H1 (cell line): ENCODE results near the gene TRPV4. TPM values are rescaled to one million over a fixed set of nuclear protein-coding genes. Genes with fewer than 3 reads are reported as not detected.

ENCODE experiments used
- CTCF ChIA-PET: fragments of 300-600 bp; sonication (Branson Sonifier 250); formaldehyde crosslinking; loops from one replicate; lab custom pipeline; 2021; ENCODE audit not compliant: partially characterized antibody; lab: Charles Lee
- POLR2A ChIA-PET: fragments of 300-600 bp; sonication (Branson Sonifier 250); formaldehyde crosslinking; loops from one replicate; lab custom pipeline; 2021; ENCODE audit warnings: inconsistent platforms; ENCODE audit not compliant: partially characterized antibody; lab: Charles Lee
- DNase-seq, 2 experiments: peaks; one replicate each; pipeline versions ENCODE4 v3.0.0 to v3.0.0-alpha.2; 2010 to 2022; ENCODE audit warnings: low spot score in 2 of 2, low read depth in 1 of 2, mixed read lengths in 1 of 2
- FAIRE-seq: peaks from 2 replicates; lab custom pipeline; 2011; peaks lifted over from hg19 to GRCh38; lab: Jason Lieb, UNC
- H2AFZ ChIP-seq: 2 replicates; pipeline ENCODE4 v1.8.1; 2012; ENCODE audit warnings: low read length, inconsistent platforms
- H2AK5ac ChIP-seq: 2 replicates; pipeline ENCODE4 v1.6.1; 2013; ENCODE audit warnings: low read depth, low read length
- H2BK120ac ChIP-seq: replicated peaks from 2 replicates; pipeline ENCODE3; 2013; ENCODE audit warnings: low read depth, low read length, inconsistent platforms
- H2BK12ac ChIP-seq: 2 replicates; pipeline ENCODE4 v1.6.1; 2013; ENCODE audit warnings: low read depth, low read length
- H2BK15ac ChIP-seq: 2 replicates; pipeline ENCODE4 v1.6.1; 2013; ENCODE audit warnings: low read length
- H2BK20ac ChIP-seq: 2 replicates; pipeline ENCODE4 v1.6.1; 2013; ENCODE audit warnings: low read length
- H2BK5ac ChIP-seq: 2 replicates; pipeline ENCODE4 v1.6.1; 2013; ENCODE audit warnings: low read depth, low read length
- H3K14ac ChIP-seq: 2 replicates; pipeline ENCODE4 v1.6.1; 2013; ENCODE audit warnings: inconsistent platforms; ENCODE audit not compliant: insufficient read length
- H3K18ac ChIP-seq: 2 replicates; pipeline ENCODE4 v1.6.1; 2013; ENCODE audit warnings: low read length; ENCODE audit errors: extremely low read depth
- H3K23ac ChIP-seq: 2 replicates; pipeline ENCODE4 v1.6.1; 2013; ENCODE audit warnings: inconsistent platforms; ENCODE audit not compliant: insufficient read length
- H3K23me2 ChIP-seq: 2 replicates; pipeline ENCODE4 v1.6.1; 2013; ENCODE audit warnings: low read depth, low read length
- H3K27ac ChIP-seq: 2 replicates; pipeline ENCODE4 v1.6.1; 2011; ENCODE audit warnings: low read depth, low read length, inconsistent platforms
- H3K27me3 ChIP-seq, 4 experiments: replicated peaks in 1 of 4; 1 replicate in 1 of 4; 2 replicates in 3 of 4; pipeline versions ENCODE4 v1.6.1 to v1.8.1; 2011 to 2013; ENCODE audit warnings: low read length in 3 of 4, mild to moderate bottlenecking in 3 of 4, inconsistent platforms in 2 of 4, mixed read lengths in 2 of 4, moderate library complexity in 1 of 4; ENCODE audit not compliant: control insufficient read depth in 3 of 4, insufficient read depth in 3 of 4; ENCODE audit errors: extremely low read depth in 1 of 4
- H3K36me3 ChIP-seq, 4 experiments: 2 replicates each; pipeline versions ENCODE4 v1.6.1 to v1.8.1; 2011 to 2013; ENCODE audit warnings: mild to moderate bottlenecking in 4 of 4, low read length in 3 of 4, moderate library complexity in 2 of 4, control low read depth in 1 of 4, inconsistent platforms in 1 of 4; ENCODE audit not compliant: insufficient read depth in 4 of 4, control insufficient read depth in 2 of 4
- H3K4ac ChIP-seq: replicated peaks from 2 replicates; pipeline ENCODE3; 2013; ENCODE audit warnings: low read length, low read depth, mixed read lengths, inconsistent platforms; ENCODE audit not compliant: insufficient read length
- H3K4me1 ChIP-seq, 4 experiments: replicated peaks in 1 of 4; 1 replicate in 1 of 4; 2 replicates in 3 of 4; pipeline versions ENCODE4 v1.6.1 to v1.8.1; 2011 to 2013; ENCODE audit warnings: low read length in 3 of 4, inconsistent platforms in 2 of 4, mixed read lengths in 1 of 4; ENCODE audit not compliant: insufficient read depth in 4 of 4, control insufficient read depth in 3 of 4
- H3K4me2 ChIP-seq, 2 experiments: 2 replicates each; pipeline versions ENCODE4 v1.6.1 to v1.8.1; 2011 to 2013; ENCODE audit warnings: low read depth in 2 of 2, low read length in 2 of 2, control low read depth in 1 of 2, inconsistent platforms in 1 of 2, mild to moderate bottlenecking in 1 of 2; ENCODE audit not compliant: insufficient read depth in 1 of 2
- H3K4me3 ChIP-seq, 4 experiments: fragments of 200-600, 300-600 bp in 1 of 4; sonication (generic), shearing (Covaris generic), sonication (Bioruptor Twin) in 1 of 4; 2 replicates each; pipeline versions ENCODE4 v1.5.1 to v1.8.1; 2011 to 2016; ENCODE audit warnings: low read length in 4 of 4, low read depth in 3 of 4, control low read depth in 2 of 4, inconsistent platforms in 2 of 4, mild to moderate bottlenecking in 2 of 4, mixed read lengths in 1 of 4, moderate library complexity in 1 of 4; ENCODE audit not compliant: insufficient read depth in 2 of 4; ENCODE audit errors: extremely low read depth in 1 of 4
- H3K56ac ChIP-seq: replicated peaks from 2 replicates; pipeline ENCODE3; 2013; ENCODE audit warnings: low read depth, mild to moderate bottlenecking, mixed read lengths, low read length, inconsistent platforms; ENCODE audit not compliant: insufficient read length
- H3K79me1 ChIP-seq: 2 replicates; pipeline ENCODE4 v1.6.1; 2013; ENCODE audit warnings: low read depth, low read length, control low read depth
- H3K79me2 ChIP-seq, 2 experiments: 2 replicates each; pipeline versions ENCODE4 v1.6.1 to v1.8.1; 2012 to 2013; ENCODE audit warnings: low read length in 2 of 2, mild to moderate bottlenecking in 2 of 2, inconsistent platforms in 1 of 2; ENCODE audit not compliant: insufficient read depth in 2 of 2, control insufficient read depth in 1 of 2
- H3K9ac ChIP-seq, 4 experiments: replicated peaks in 1 of 4; 1 replicate in 1 of 4; 2 replicates in 3 of 4; pipeline versions ENCODE4 v1.6.1 to v1.8.1; 2011 to 2013; ENCODE audit warnings: low read depth in 3 of 4, low read length in 3 of 4, control low read depth in 2 of 4, mild to moderate bottlenecking in 2 of 4, moderate library complexity in 2 of 4, inconsistent platforms in 1 of 4; ENCODE audit errors: extremely low read depth in 1 of 4
- H3K9me3 ChIP-seq, 2 experiments: 2 replicates each; pipeline versions ENCODE4 v1.6.1 to v1.8.1; 2012 to 2013; ENCODE audit warnings: mild to moderate bottlenecking in 2 of 2, moderate library complexity in 2 of 2, control low read depth in 1 of 2, inconsistent platforms in 1 of 2, low read depth in 1 of 2, low read length in 1 of 2, mixed read lengths in 1 of 2; ENCODE audit not compliant: insufficient read depth in 2 of 2
- H4K20me1 ChIP-seq, 2 experiments: replicated peaks in 1 of 2; 2 replicates each; pipeline versions ENCODE3 to v1.8.1; 2011 to 2013; ENCODE audit warnings: inconsistent platforms in 2 of 2, low read length in 2 of 2, mild to moderate bottlenecking in 1 of 2; ENCODE audit not compliant: insufficient read depth in 2 of 2, control insufficient read depth in 1 of 2
- H4K5ac ChIP-seq: 2 replicates; pipeline ENCODE4 v1.6.1; 2013; ENCODE audit warnings: low read length, low read depth, mixed read lengths, inconsistent platforms; ENCODE audit not compliant: insufficient read length
- H4K8ac ChIP-seq: 2 replicates; pipeline ENCODE4 v1.8.0; 2013; ENCODE audit warnings: mild to moderate bottlenecking, moderate library complexity, low read length, inconsistent platforms; ENCODE audit not compliant: insufficient read depth; ENCODE audit errors: extremely low read depth
- H4K91ac ChIP-seq: replicated peaks from 2 replicates; pipeline ENCODE3; 2013; ENCODE audit warnings: low read length, mixed read lengths, inconsistent platforms; ENCODE audit not compliant: insufficient read length
- BRCA1 ChIP-seq: IDR thresholded peaks from 2 replicates; pipeline ENCODE4 v1.6.1; 2012; ENCODE audit warnings: low read depth, low read length, improper control_type of control experiment
- CREB1 ChIP-seq: IDR thresholded peaks from 2 replicates; pipeline ENCODE4 v1.6.1; 2012; ENCODE audit warnings: inconsistent platforms
- GTF2F1 ChIP-seq: IDR thresholded peaks from 2 replicates; pipeline ENCODE4 v1.6.1; 2012; ENCODE audit warnings: low read depth, low read length, improper control_type of control experiment, borderline replicate concordance
- KDM4A ChIP-seq: IDR thresholded peaks from one replicate; pipeline ENCODE4 v1.7.1; 2012; ENCODE audit warnings: low read depth, mild to moderate bottlenecking, moderate library complexity, low read length, inconsistent platforms; ENCODE audit not compliant: severe bottlenecking
- RBBP5 ChIP-seq: IDR thresholded peaks from 2 replicates; pipeline ENCODE4 v1.7.1; 2012; ENCODE audit warnings: low read depth, mild to moderate bottlenecking, inconsistent platforms, low read length, moderate library complexity, borderline replicate concordance
- SIRT6 ChIP-seq: IDR thresholded peaks from one replicate; pipeline ENCODE4 v1.7.1; 2012; ENCODE audit warnings: low read length, inconsistent platforms
- TBP ChIP-seq: IDR thresholded peaks from 2 replicates; pipeline ENCODE4 v1.6.1; 2011; ENCODE audit warnings: low read depth, low read length, improper control_type of control experiment
- ZNF274 ChIP-seq: IDR thresholded peaks from 2 replicates; pipeline ENCODE4 v1.7.0; 2012; ENCODE audit warnings: low read length, borderline replicate concordance; ENCODE audit errors: extremely low read depth
- WGBS, 2 experiments: shearing (Covaris generic) in 1 of 2; methylation state at CpG; one replicate each; pipeline versions ENCODE4 v1.1.6 to v1.1.7; 2013 to 2015; ENCODE audit warnings: low lambda C conversion rate in 2 of 2, mixed read lengths in 2 of 2, inconsistent platforms in 1 of 2, low coverage in 1 of 2, missing lambda C conversion rate in 1 of 2; ENCODE audit not compliant: insufficient replicate concordance in 2 of 2, insufficient coverage in 1 of 2, insufficient read length in 1 of 2; ENCODE audit errors: extremely low coverage in 1 of 2, missing lambda C conversion rate in 1 of 2; 5-methylcytosine and 5-hydroxymethylcytosine counted together
- polyA plus RNA-seq, 7 experiments: library from polyadenylated mRNA; depleted of rRNA in 3 of 7; stranded (reverse) in 5 of 7; unstranded in 2 of 7; fragments of >200 nt in 5 of 7; fragments of 200-250 nt in 2 of 7; gene quantifications; 1 replicate in 5 of 7; 2 replicates in 1 of 7; 4 replicates in 1 of 7; pipeline versions ENCODE4 v1.2.1 to v1.2.3, GENCODE V29; 2011 to 2013; ENCODE audit warnings: missing spikeins in 2 of 7, mixed read lengths in 2 of 7
- total RNA-seq: library from RNA; stranded (reverse); fragmentation: NEBNext Ultra II Directional; extraction: Animal tissue kit (Norgen Biotek cat#: 25700); gene quantifications from 2 replicates; pipeline ENCODE4 v1.2.1, GENCODE V29; 2021
- TF ChIP-seq, protein P1 (sequence below), 3 experiments: IDR thresholded peaks; 1 replicate in 2 of 3; 2 replicates in 1 of 3; pipeline versions ENCODE4 v1.5.1 to v1.6.1; 2011; ENCODE audit warnings: low read length in 3 of 3, mild to moderate bottlenecking in 3 of 3, inconsistent platforms in 2 of 3, low read depth in 1 of 3, moderate library complexity in 1 of 3; ENCODE audit not compliant: insufficient read depth in 1 of 3; ENCODE audit errors: control extremely low read depth in 1 of 3

Gene TRPV4
- total and polyA plus RNA-seq, 2 of the 8 experiments (the other 6 are each of a cell fraction or from before 2014, with no cell fraction given): 2.1 to 6.2 TPM

DNA sequence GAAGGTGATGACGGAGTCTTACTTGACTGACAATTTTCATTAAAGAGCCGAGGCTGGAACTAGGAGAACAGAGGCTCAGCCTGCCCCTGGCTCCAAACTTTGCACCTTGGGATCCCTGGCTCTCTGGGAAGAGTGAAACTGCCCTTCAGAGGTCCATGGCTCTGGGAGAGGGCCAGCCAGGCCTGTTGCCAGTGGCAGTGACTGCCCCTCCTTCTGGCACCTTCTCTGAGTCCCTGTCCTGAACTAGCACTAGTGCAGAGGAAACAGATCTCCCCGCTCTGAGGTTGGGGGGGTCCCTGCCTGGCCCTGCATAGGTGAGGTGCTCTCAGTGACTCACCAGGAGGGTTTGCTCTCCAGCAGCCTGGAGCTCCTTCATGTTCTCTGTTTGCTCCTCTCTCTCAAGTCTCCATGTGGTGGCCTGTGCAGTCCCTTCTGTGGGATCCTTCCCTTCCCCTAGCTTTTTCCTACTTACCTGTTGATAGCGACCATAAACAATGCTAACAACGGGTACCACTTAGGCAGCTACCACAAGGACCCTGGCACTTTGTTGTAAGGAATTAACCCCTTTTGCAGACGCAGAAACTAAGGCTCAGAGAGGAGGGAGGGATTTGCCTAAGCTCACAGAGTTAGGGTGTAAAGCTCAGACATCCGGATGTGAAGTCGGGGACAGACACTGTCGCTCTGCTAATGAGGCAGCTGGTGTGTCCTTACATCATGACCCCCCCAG, 97.2 kb downstream of the TRPV4 start:
- no peak overlapping the region for H3K23ac ChIP-seq
- TF ChIP-seq GTF2F1: no peak
- TF ChIP-seq ZNF274: no peak
- no peak for TF ChIP-seq TBP
- TF ChIP-seq KDM4A: no peak
- no peak for TF ChIP-seq RBBP5
- no peak for TF ChIP-seq SIRT6
- TF ChIP-seq BRCA1: no peak
- TF ChIP-seq, protein P1, sequence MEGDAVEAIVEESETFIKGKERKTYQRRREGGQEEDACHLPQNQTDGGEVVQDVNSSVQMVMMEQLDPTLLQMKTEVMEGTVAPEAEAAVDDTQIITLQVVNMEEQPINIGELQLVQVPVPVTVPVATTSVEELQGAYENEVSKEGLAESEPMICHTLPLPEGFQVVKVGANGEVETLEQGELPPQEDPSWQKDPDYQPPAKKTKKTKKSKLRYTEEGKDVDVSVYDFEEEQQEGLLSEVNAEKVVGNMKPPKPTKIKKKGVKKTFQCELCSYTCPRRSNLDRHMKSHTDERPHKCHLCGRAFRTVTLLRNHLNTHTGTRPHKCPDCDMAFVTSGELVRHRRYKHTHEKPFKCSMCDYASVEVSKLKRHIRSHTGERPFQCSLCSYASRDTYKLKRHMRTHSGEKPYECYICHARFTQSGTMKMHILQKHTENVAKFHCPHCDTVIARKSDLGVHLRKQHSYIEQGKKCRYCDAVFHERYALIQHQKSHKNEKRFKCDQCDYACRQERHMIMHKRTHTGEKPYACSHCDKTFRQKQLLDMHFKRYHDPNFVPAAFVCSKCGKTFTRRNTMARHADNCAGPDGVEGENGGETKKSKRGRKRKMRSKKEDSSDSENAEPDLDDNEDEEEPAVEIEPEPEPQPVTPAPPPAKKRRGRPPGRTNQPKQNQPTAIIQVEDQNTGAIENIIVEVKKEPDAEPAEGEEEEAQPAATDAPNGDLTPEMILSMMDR (IDR thresholded peaks at IDR 0.05; ENCODE audit: control extremely low read depth in 1 of 3, insufficient read depth in 1 of 3, low read depth in 1 of 3, low read length in 3 of 3): no peak
- TF ChIP-seq CREB1: no peak

More for the DNA sequence above, 97.2 kb downstream of the TRPV4 start:
- H4K5ac ChIP-seq: no peak overlapping the region
- H3K4ac ChIP-seq: no peak overlapping the region
- H3K4me2 ChIP-seq: peak overlapping the region in 1 of 2 experiments; percentile 35; a peak in 1 of 4 replicates
- no peak overlapping the region for H4K91ac ChIP-seq
- FAIRE-seq (no peak), DNase-seq (peak in 1 of 2 experiments; percentile 38)
- 71% methylated on average over 9 of the region's 9 CpGs; no CpG with 5 or more reads in 1 of the 2 experiments for WGBS, 2 experiments
- no peak overlapping the region for H2AK5ac ChIP-seq
- H3K27ac ChIP-seq: no peak overlapping the region
- no peaks in the 10 kb centered on the region for H3K79me2 ChIP-seq
- H3K27me3 ChIP-seq: peaks cover 0 to 16% (median 9%) of the 10 kb centered on the region in 4 experiments; a peak in 4 of 7 replicates
- H3K14ac ChIP-seq: no peak overlapping the region
- H4K8ac ChIP-seq: no peak overlapping the region
- H3K23me2 ChIP-seq: no peaks in the 10 kb centered on the region
- POLR2A ChIA-PET: interaction anchor here (1.3 to 1.8 kb wide), 3 partner anchors 10 to 20 kb away, joined by 3 to 6 read pairs (median 5); no protein-coding TSS in a partner anchor
- H2BK15ac ChIP-seq: no peak overlapping the region
- H3K79me1 ChIP-seq: no peaks in the 10 kb centered on the region
- H3K4me3 ChIP-seq: no peak overlapping the region
- no peaks in the 10 kb centered on the region for H3K9me3 ChIP-seq
- CTCF ChIA-PET: interaction anchor here (0.6 to 3.7 kb wide), 14 partner anchors 9 to 217 kb away, joined by 3 to 35 read pairs (median 4); partner anchors contain the start of gene FAM222A
- H2BK5ac ChIP-seq: no peak overlapping the region
- no peak overlapping the region for H3K56ac ChIP-seq
- no peaks in the 10 kb centered on the region for H3K36me3 ChIP-seq
- no peak overlapping the region for H3K9ac ChIP-seq
- no peak overlapping the region for H2BK20ac ChIP-seq
- peaks cover 5 to 11% (median 7%) of the 10 kb centered on the region in 4 experiments; a peak in 6 of 7 replicates for H3K4me1 ChIP-seq
- no peak overlapping the region for H2BK12ac ChIP-seq
- H4K20me1 ChIP-seq: peaks cover 0 to 10% of the 10 kb centered on the region in 2 experiments
- no peak overlapping the region for H2BK120ac ChIP-seq
- no peak overlapping the region for H3K18ac ChIP-seq
- H2AFZ ChIP-seq: no peak overlapping the region
